GM21390 (cell line): Measurements from ENCODE around the gene PSMC3IP.

Experiments
- ATAC-seq: cut with Tn5 transposase; IDR thresholded peaks from one replicate; pipeline ENCODE4 v1.9.1; 2021; ENCODE audit not compliant: unreplicated experiment

Gene PSMC3IP

GRCh38 chr17:42586514-42587230 is 9.1 kb upstream of the PSMC3IP start:
- ATAC-seq: no peak

- ATAC-seq: no peak
Measured at GRCh38 chr17:42585353-42585752, 7.8 kb upstream of the PSMC3IP start.

- no peak for ATAC-seq
Measured at GRCh38 chr17:42584880-42585279, 7.4 kb upstream of the PSMC3IP start.

DNA sequence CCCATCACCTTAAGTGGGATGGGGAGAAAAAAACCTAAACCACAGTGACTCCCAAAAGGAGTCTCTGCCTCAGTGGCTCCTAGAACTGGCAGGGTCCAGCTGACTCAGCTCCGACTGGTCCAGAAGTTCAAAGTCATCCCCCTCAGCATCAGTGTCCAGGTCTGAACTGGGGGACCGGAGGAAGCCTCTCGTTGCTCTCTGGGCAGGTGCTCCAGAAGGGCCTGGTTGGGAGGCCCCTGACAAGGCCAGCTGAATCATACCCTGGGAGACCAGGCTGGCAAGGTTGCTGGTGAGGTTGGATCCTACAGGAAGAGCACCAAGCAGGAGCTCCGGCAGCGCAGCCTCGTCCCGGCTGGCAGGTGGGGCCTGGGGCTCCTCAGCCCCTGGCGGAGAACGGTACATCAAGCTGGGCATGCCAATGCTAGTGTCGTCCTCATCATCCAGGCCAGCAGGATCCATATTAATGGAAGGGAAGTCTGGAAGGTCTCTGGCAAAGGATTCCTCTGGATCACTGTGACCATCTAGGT is 4.3 kb upstream of the PSMC3IP start:
- ATAC-seq: no peak

DNA sequence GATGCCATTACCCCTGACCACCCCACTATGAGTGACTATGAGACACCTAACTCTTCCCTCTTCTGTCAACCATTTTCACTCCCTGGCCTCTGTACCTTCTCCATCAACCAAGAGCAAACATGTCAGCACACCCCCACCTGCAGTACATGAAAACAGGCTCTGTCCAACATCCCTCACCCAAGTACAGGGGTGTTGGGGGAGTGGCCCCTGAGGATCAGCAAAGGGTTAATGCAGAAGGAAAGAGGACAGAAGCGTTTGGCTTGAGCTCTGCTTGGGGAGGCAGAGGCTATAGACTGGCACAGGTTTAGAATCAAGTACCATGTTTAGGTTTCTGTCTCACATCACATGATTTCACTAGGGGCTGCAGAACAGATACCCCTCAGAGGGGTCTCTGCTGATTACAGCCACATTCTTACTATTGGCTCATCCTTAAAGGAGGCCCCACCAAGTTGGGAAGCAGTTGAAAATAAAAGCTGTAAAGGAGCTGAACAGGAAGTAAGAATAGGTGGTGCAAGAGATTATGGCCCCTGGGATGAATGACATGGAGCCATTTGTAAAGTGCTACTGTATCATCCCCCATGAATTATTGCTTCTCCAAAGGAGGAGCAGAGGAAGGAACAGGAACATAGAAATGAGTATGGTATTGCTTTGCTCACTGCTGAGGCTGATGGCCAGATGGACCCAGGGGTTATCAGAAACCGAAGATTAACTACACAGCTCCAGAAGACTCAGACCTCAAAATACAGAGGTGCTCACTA is 2.4 kb upstream of the PSMC3IP start:
- ATAC-seq: no peak

GRCh38 chr17:42578282-42578869 is 847 bp upstream of the PSMC3IP start:
- ATAC-seq: peak; percentile 50

DNA sequence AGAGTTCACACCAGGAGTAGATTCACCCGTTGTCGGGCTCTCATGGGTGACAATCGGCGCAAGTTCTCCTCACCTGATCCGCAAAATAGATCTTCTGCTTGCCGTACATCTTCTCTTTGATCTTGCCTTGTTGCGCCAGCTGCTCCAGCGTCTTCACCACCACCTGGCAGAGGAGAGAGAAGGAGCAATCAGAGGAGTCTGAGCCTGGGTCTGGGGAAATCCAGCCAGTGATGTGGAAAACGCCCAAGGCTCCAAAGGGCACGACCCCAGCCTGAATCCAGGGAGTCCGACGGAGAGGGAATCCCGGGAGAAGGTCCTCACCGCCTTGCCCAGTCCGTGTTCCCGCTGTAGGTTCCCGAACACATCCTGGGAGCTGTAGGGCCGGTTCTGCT is 393 bp downstream of the PSMC3IP start:
- no peak for ATAC-seq

DNA sequence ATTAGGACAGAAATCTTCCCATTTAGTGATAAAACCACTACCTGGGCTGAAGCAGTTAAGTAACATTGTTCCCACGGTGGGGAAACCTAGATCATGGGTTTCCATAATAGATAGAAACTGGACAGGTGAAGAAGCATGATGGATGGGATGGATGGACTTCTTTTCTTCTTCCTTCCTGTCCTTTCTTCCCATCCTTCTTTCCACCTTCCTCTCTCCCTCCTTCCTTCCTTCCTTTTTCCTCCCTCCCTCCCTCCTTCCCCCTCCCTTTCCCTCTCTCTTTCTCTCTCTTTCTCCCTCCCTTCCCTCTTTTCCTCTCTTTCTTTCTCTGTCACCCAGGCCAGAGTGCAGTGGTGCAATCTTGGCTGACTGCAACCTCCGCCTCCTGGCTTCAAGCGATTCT is 3.1 kb downstream of the PSMC3IP start:
- no peak for ATAC-seq

- ATAC-seq: no peak
Measured at GRCh38 chr17:42573095-42573494, 4.4 kb downstream of the PSMC3IP start.

- ATAC-seq: no peak
Measured at GRCh38 chr17:42571435-42572225, 5.9 kb downstream of the PSMC3IP start.

DNA sequence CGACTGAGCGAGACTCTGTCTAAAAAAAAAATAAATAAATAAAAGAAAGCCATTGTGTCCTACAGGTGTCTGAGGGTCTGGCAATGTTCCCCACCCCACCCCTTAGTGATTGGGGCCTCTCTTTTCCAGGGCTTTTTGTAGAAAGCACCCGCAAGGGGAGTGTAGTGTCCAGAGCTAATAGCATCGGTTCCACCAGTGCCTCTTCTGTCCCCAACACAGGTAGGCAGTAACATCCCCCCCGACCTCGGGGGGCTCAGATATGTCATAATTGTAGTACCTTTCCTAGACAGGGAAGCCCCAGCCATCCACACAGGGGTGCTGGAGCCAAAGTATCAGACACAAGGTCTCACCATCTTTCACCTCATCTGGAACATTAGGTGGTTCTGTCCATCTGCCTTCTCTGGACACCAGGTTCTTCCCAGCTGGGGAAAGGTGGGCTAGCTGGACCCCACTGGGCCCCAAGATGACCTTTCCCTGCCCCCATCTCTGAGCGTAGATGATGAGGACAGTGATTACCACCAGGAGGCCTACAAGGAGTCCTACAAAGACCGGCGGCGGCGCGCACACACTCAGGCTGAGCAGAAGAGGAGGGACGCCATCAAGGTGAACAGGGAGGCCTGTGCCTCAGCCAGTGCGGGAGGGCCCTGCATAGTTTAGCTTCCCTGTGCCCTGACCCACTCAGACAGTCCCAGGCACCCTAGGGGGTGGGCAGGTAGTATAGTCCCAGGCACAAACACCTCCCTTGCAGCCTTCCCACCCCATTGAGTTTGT is 9.0 kb downstream of the PSMC3IP start:
- no peak for ATAC-seq

- ATAC-seq: no peak
Measured at GRCh38 chr17:42566883-42567573, 10.5 kb downstream of the PSMC3IP start, which contains the start of gene MLX. MLX (plus strand) TSS chr17:42567100; CDS start chr17:42567125, 25 bp downstream.

GRCh38 chr17:42566215-42566882 is 11.2 kb downstream of the PSMC3IP start:
- ATAC-seq: no peak

GRCh38 chr17:42565523-42566214 is 11.9 kb downstream of the PSMC3IP start:
- no peak for ATAC-seq

DNA sequence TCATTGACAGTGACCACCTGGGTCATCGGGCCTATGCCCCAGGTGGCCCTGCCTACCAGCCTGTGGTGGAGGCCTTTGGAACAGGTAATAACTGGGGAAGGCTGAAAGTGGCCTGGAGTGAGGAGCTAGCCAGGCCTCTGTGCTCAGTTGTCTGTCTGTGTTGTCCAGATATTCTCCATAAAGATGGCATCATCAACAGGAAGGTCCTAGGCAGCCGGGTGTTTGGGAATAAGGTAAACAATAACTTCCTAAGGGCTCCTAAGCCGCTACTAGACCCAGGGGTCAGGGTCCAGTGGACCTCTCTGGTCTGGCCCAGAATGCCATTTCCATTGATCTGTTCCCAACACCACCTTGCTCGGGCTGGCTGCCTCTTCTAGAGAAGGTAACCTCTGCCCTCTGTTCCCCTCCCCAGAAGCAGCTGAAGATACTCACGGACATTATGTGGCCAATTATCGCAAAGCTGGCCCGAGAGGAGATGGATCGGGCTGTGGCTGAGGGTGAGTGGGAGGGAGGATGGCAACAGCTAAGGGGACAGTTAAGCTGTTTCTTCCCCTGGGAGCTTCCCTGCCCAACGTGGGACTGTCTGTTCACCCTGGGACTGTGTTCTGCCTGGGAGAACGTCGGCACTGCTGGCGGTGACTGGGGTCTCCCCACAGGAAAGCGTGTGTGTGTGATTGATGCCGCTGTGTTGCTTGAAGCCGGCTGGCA is 12.6 kb downstream of the PSMC3IP start:
- ATAC-seq: no peak

- no peak for ATAC-seq
Measured at GRCh38 chr17:42563950-42564349, 13.6 kb downstream of the PSMC3IP start.

- no peak for ATAC-seq
Measured at GRCh38 chr17:42563543-42563942, 14.0 kb downstream of the PSMC3IP start.

DNA sequence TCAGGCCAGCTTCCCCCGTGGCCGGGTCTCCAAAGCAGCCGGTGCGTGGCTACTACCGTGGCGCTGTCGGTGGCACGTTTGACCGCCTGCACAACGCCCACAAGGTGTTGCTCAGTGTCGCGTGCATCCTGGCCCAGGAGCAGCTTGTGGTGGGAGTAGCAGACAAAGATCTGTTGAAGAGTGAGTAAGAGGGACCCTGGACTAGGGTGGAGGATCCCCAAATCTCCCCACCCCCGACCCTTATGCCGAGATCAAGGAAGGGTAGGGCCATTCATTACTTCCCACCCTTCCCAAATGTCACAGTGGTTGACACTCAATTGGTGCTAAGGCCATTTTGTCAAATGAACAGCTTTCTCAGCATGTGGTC is 14.4 kb downstream of the PSMC3IP start:
- no peak for ATAC-seq
